ENCODE results near the gene SLC1A4. TPM values are rescaled to one million over a fixed set of nuclear protein-coding genes. Genes with fewer than 3 reads are reported as not detected.
A peak's percentile ranks its signal among the peaks of the same experiment; 100 is the strongest.

Gene SLC1A4
- polyA plus RNA-seq, 1 of the 3 experiments (the other 2 are of a cell fraction), result 4.4 TPM

- TF ChIP-seq GATA2 (CRISPR knock-in tag; IDR thresholded peaks at IDR 0.05) (0 out of 2 replicates have a peak, but pooled peaks have one; percentile 20), EZH2phosphoT487 (IDR thresholded peaks at IDR 0.05; ENCODE audit: borderline replicate concordance, low read depth) (no peak), TCF12 (IDR thresholded peaks at IDR 0.05) (no peak), RFX5 (IDR thresholded peaks at IDR 0.05; ENCODE audit: low read length) (peak; percentile 49; the same call in 1 of the 2 replicates), MXI1 (IDR thresholded peaks at IDR 0.05; ENCODE audit: low read depth, low read length) (peak; percentile 21; the same call in 1 of the 2 replicates), NFIC (IDR thresholded peaks at IDR 0.05; ENCODE audit: borderline replicate concordance) (no peak), FOXM1 (IDR thresholded peaks at IDR 0.05; ENCODE audit: low read depth) (no peak), RAD21 (IDR thresholded peaks at IDR 0.05; ENCODE audit: low read length) (no peak), MAX (IDR thresholded peaks at IDR 0.05; ENCODE audit: low read depth) (no peak), YY1 (IDR thresholded peaks at IDR 0.05; ENCODE audit: low read depth) (no peak), POLR2AphosphoS5 (IDR thresholded peaks at IDR 0.05; ENCODE audit: low read depth, low read length) (peak; percentile 85), RXRA (IDR thresholded peaks at IDR 0.05; ENCODE audit: borderline replicate concordance, low read depth) (no peak)
- TF ChIP-seq, protein P1, sequence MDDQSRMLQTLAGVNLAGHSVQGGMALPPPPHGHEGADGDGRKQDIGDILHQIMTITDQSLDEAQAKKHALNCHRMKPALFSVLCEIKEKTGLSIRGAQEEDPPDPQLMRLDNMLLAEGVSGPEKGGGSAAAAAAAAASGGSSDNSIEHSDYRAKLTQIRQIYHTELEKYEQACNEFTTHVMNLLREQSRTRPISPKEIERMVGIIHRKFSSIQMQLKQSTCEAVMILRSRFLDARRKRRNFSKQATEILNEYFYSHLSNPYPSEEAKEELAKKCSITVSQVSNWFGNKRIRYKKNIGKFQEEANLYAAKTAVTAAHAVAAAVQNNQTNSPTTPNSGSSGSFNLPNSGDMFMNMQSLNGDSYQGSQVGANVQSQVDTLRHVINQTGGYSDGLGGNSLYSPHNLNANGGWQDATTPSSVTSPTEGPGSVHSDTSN (IDR thresholded peaks at IDR 0.05), result no peak
Measured at GRCh38 chr2:65056215-65057053, 67.2 kb downstream of the SLC1A4 start, which contains the start of gene CEP68 (continued).

GRCh38 chr2:65057054-65057375 is 67.8 kb downstream of the SLC1A4 start:
- H3K27me3 ChIP-seq (ENCODE audit: insufficient read depth), result no peaks in the 10 kb centered on the region
- 5% methylated on average over 5 of the region's 5 CpGs for WGBS (ENCODE audit: low lambda C conversion rate)

More at GRCh38 chr2:65057054-65057375, 67.8 kb downstream of the SLC1A4 start:
- Histone ChIP-seq H3K4me1 (ENCODE audit: control insufficient read depth in 1 of 2, insufficient read depth in 2 of 2, low read depth in 1 of 2, low read length in 1 of 2) (peaks cover 0 to 3% of the 10 kb centered on the region in 2 experiments; a peak in 1 of 4 replicates), H2AFZ (ENCODE audit: low read depth) (peak overlapping the region; percentile 68), H3K36me3 (replicated peaks in 1 of 2; ENCODE audit: control insufficient read depth in 1 of 2, insufficient read depth in 2 of 2, low read length in 1 of 2) (no peaks in the 10 kb centered on the region), H3K4me3 (ENCODE audit: low read depth in 2 of 2, low read length in 1 of 2) (peak overlapping the region; percentile 74 to 82), H3K9me3 (no peaks in the 10 kb centered on the region), H3K9ac (peak overlapping the region; percentile 81), H3K9me2 (no peaks in the 10 kb centered on the region), H3K79me2 (ENCODE audit: insufficient read depth) (peaks cover 53% of the 10 kb centered on the region), H3K4me2 (peak overlapping the region; percentile 89), H3K27ac (ENCODE audit: low read depth in 2 of 2, low read length in 1 of 2) (peak overlapping the region; percentile 45 to 73; a peak in 3 of 4 replicates), H4K20me1 (ENCODE audit: insufficient read depth) (peaks cover 21% of the 10 kb centered on the region; the same call in 1 of the 2 replicates), H3F3A (replicated peaks; ENCODE audit: insufficient read depth) (no peaks in the 10 kb centered on the region)
- DNase-seq, result no peak
- POLR2A ChIA-PET, result interaction anchor here (0.6 to 1.5 kb wide), 6 partner anchors 15 to 403 kb away, joined by 3 to 13 read pairs (median 4); partner anchors contain the start of genes RAB1A and SERTAD2
- TF ChIP-seq, protein P1 (IDR thresholded peaks at IDR 0.05), result no peak
- TF ChIP-seq FOSL2 (IDR thresholded peaks at IDR 0.05; ENCODE audit: borderline replicate concordance, low read depth) (no peak), ELF1 (IDR thresholded peaks at IDR 0.05) (no peak), TEAD4 (IDR thresholded peaks at IDR 0.05; ENCODE audit: borderline replicate concordance, insufficient read depth) (no peak), RFX5 (IDR thresholded peaks at IDR 0.05; ENCODE audit: low read length) (no peak), POLR2AphosphoS5 (IDR thresholded peaks at IDR 0.05; ENCODE audit: low read depth, low read length) (no peak), MXI1 (IDR thresholded peaks at IDR 0.05; ENCODE audit: low read depth, low read length) (no peak)
- TF ChIP-seq, protein P2, sequence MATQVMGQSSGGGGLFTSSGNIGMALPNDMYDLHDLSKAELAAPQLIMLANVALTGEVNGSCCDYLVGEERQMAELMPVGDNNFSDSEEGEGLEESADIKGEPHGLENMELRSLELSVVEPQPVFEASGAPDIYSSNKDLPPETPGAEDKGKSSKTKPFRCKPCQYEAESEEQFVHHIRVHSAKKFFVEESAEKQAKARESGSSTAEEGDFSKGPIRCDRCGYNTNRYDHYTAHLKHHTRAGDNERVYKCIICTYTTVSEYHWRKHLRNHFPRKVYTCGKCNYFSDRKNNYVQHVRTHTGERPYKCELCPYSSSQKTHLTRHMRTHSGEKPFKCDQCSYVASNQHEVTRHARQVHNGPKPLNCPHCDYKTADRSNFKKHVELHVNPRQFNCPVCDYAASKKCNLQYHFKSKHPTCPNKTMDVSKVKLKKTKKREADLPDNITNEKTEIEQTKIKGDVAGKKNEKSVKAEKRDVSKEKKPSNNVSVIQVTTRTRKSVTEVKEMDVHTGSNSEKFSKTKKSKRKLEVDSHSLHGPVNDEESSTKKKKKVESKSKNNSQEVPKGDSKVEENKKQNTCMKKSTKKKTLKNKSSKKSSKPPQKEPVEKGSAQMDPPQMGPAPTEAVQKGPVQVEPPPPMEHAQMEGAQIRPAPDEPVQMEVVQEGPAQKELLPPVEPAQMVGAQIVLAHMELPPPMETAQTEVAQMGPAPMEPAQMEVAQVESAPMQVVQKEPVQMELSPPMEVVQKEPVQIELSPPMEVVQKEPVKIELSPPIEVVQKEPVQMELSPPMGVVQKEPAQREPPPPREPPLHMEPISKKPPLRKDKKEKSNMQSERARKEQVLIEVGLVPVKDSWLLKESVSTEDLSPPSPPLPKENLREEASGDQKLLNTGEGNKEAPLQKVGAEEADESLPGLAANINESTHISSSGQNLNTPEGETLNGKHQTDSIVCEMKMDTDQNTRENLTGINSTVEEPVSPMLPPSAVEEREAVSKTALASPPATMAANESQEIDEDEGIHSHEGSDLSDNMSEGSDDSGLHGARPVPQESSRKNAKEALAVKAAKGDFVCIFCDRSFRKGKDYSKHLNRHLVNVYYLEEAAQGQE (IDR thresholded peaks at IDR 0.05; ENCODE audit: low read depth, low read length), result no peak
- CTCF ChIA-PET, result interaction anchor here (0.9 to 5.1 kb wide), 4 partner anchors 11 to 179 kb away, joined by 3 to 17 read pairs (median 3); no protein-coding TSS in a partner anchor

Data from SK-N-SH (cell line).